T-cell (primary cell): Measurements from ENCODE around the gene GLT1D1. TPM values are rescaled to one million over a fixed set of nuclear protein-coding genes. Genes with fewer than 3 reads are reported as not detected.

Experiments
- ATAC-seq, 4 experiments: fragments of 200-7000 bp in 3 of 4; fragments of 150-1000 bp in 1 of 4; cut with Tn5 transposase; replicated peaks in 1 of 4; 1 replicate in 3 of 4; 2 replicates in 1 of 4; pipeline ENCODE4 v1.10.0; 2021; ENCODE audit warnings: moderate library complexity in 3 of 4, mild to moderate bottlenecking in 2 of 4, moderate number of reproducible peaks in 1 of 4
- CTCF ChIA-PET, 2 donors: fragments of 300-600 bp; sonication (Branson Sonifier 250); formaldehyde crosslinking; loops; one replicate each; lab custom pipeline; 2022; ENCODE audit warnings: antibody characterized with exemption in 2 of 2; lab: Charles Lee
- POLR2A ChIA-PET, 2 donors: fragments of 300-600 bp; sonication (Branson Sonifier 250); formaldehyde crosslinking; loops; one replicate each; lab custom pipeline; 2022; ENCODE audit warnings: antibody characterized with exemption in 2 of 2; lab: Charles Lee
- DNase-seq, 35 experiments: peaks; one replicate each; pipeline versions ENCODE4 v3.0.0 to v3.0.0-alpha.2; 2013 to 2023
- H3K27ac ChIP-seq: one replicate; pipeline ENCODE4 v1.5.1; 2013; ENCODE audit warnings: low read length
- H3K27me3 ChIP-seq, 2 experiments: replicated peaks in 1 of 2; 1 replicate in 1 of 2; 2 replicates in 1 of 2; pipeline versions ENCODE4 v1.6.1 to v1.7.0; 2013; ENCODE audit warnings: low read length in 1 of 2, mixed read lengths in 1 of 2; ENCODE audit not compliant: control insufficient read depth in 2 of 2, insufficient read depth in 2 of 2; ENCODE audit errors: extremely low read depth in 1 of 2
- H3K36me3 ChIP-seq, 2 donors: 1 replicate in 1 of 2; 2 replicates in 1 of 2; pipeline versions ENCODE4 v1.6.1 to v1.7.0; 2013; ENCODE audit warnings: low read length in 1 of 2; ENCODE audit not compliant: control insufficient read depth in 2 of 2, insufficient read depth in 1 of 2; ENCODE audit errors: extremely low read depth in 1 of 2
- H3K4me1 ChIP-seq, 2 experiments: 1 replicate in 1 of 2; 2 replicates in 1 of 2; pipeline versions ENCODE4 v1.6.1 to v1.7.0; 2013; ENCODE audit warnings: low read length in 2 of 2, mixed read lengths in 1 of 2; ENCODE audit not compliant: insufficient read depth in 2 of 2, control insufficient read depth in 1 of 2; ENCODE audit errors: extremely low read depth in 1 of 2
- H3K4me3 ChIP-seq, 2 donors: 1 replicate in 1 of 2; 2 replicates in 1 of 2; pipeline versions ENCODE4 v1.5.1 to v1.7.0; 2013; ENCODE audit warnings: mild to moderate bottlenecking in 2 of 2, low read length in 1 of 2, moderate library complexity in 1 of 2; ENCODE audit not compliant: control insufficient read depth in 1 of 2; ENCODE audit errors: extremely low read depth in 1 of 2
- H3K9me3 ChIP-seq: 2 replicates; pipeline ENCODE4 v1.7.0; 2013
- H3K27ac Mint-ChIP-seq, 2 donors: one replicate each; pipeline ENCODE4 v1.8.0; 2020 to 2021; ENCODE audit warnings: mild to moderate bottlenecking in 2 of 2, mixed read lengths in 2 of 2
- H3K27me3 Mint-ChIP-seq, 2 donors: one replicate each; pipeline ENCODE4 v1.8.0; 2021 to 2022; ENCODE audit warnings: mixed read lengths in 2 of 2
- H3K36me3 Mint-ChIP-seq: one replicate; pipeline ENCODE4 v1.8.0; 2021; ENCODE audit warnings: mixed read lengths
- H3K4me1 Mint-ChIP-seq, 3 donors: one replicate each; pipeline ENCODE4 v1.8.0; 2020 to 2022; ENCODE audit warnings: mixed read lengths in 3 of 3, mild to moderate bottlenecking in 1 of 3
- H3K4me3 Mint-ChIP-seq, 3 donors: one replicate each; pipeline ENCODE4 v1.8.0; 2020 to 2022; ENCODE audit warnings: mild to moderate bottlenecking in 3 of 3, mixed read lengths in 3 of 3, moderate library complexity in 3 of 3
- H3K9me3 Mint-ChIP-seq, 3 donors: one replicate each; pipeline ENCODE4 v1.8.0; 2020 to 2022; ENCODE audit warnings: mixed read lengths in 3 of 3
- WGBS: methylation state at CpG from one replicate; pipeline ENCODE4 v1.1.5; 2013; ENCODE audit warnings: missing lambda C conversion rate; ENCODE audit not compliant: insufficient coverage; 5-methylcytosine and 5-hydroxymethylcytosine counted together
- total RNA-seq, 35 experiments: library from RNA in 6 of 35; stranded (reverse) in 6 of 35; fragments of 120-200 nt in 1 of 35; gene quantifications; one replicate each; pipeline versions ENCODE4 v1.2.1 to v1.2.4 and lab custom pipeline; 2013 to 2026

Gene GLT1D1
- total RNA-seq, 5 donors from 2014 or later (not counting 1 experiment from before 2014, with no cell fraction given): 0.14 to 0.26 TPM; not detected in 3

DNA sequence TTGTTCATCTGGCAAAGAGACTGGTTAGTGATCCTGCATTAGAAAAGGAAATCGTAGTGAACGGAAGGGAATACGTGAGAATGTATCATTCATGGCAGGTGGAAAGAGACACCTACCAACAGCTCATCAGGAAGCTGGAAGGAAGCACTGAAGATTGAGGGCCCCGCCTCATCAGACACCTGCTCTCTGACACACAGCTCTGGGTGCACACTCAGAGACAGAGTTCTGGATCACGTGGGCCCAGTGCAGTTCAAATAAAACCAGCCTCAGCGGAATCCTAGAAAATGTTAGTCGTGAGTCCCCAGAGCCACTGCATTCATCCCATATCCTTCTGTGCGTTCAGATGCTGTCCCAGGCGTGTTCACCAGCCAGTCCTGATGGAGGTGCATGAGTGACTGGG is 129.7 kb downstream of the GLT1D1 start:
- no peaks in the 10 kb centered on the region for H3K4me1 ChIP-seq
- no peak overlapping the region for H3K4me3 Mint-ChIP-seq
- H3K9me3 Mint-ChIP-seq: peaks cover 0 to 3% (median 0%) of the 10 kb centered on the region in 3 donors
- no peak for ATAC-seq
- H3K36me3 ChIP-seq: no peaks in the 10 kb centered on the region
- no peak for DNase-seq
- no peak overlapping the region for H3K4me3 ChIP-seq
- peaks cover 0 to 23% of the 10 kb centered on the region in 2 experiments for H3K27me3 ChIP-seq
- ChIA-PET POLR2A (no interaction called here), CTCF (no interaction called here)
- no peak overlapping the region for H3K27ac Mint-ChIP-seq
- H3K36me3 Mint-ChIP-seq: no peaks in the 10 kb centered on the region
- H3K9me3 ChIP-seq: no peaks in the 10 kb centered on the region
- 69% methylated on average over 4 of the region's 9 CpGs for WGBS
- peaks cover 7 to 11% of the 10 kb centered on the region in 2 donors for H3K27me3 Mint-ChIP-seq
- H3K27ac ChIP-seq: no peak overlapping the region
- H3K4me1 Mint-ChIP-seq: no peaks in the 10 kb centered on the region

GRCh38 chr12:128983371-128983770 is 130.1 kb downstream of the GLT1D1 start:
- DNase-seq: no peak
- peaks cover 0 to 18% of the 10 kb centered on the region in 2 experiments for H3K27me3 ChIP-seq
- H3K27ac Mint-ChIP-seq: no peak overlapping the region
- POLR2A ChIA-PET: no interaction called here
- H3K9me3 Mint-ChIP-seq: peaks cover 0 to 3% (median 0%) of the 10 kb centered on the region in 3 donors
- H3K36me3 ChIP-seq: no peaks in the 10 kb centered on the region
- ATAC-seq: no peak
- H3K4me3 Mint-ChIP-seq: no peak overlapping the region
- H3K4me1 ChIP-seq: no peaks in the 10 kb centered on the region
- no peak overlapping the region for H3K4me3 ChIP-seq
- H3K27ac ChIP-seq: no peak overlapping the region
- CTCF ChIA-PET: no interaction called here
- H3K4me1 Mint-ChIP-seq: no peaks in the 10 kb centered on the region
- no peaks in the 10 kb centered on the region for H3K9me3 ChIP-seq
- H3K36me3 Mint-ChIP-seq: no peaks in the 10 kb centered on the region
- peaks cover 7 to 8% of the 10 kb centered on the region in 2 donors for H3K27me3 Mint-ChIP-seq
- 91% methylated on average over 14 of the region's 14 CpGs for WGBS

DNA sequence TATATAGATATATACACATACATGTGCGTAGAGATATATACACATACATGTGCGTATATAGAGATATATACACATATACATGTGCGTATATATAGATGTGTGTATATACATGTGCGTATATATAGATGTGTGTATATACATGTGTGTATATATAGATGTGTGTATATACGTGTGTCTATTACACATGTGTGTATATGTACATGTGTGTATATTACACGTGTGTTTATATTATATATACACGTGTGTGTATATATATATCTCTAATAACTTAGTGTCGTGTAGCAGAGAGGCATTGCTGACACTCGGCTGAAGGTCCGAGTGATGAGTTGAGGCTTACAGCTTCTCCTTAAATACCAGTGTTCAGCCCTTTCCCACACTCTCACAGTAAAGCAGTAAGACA is 133.7 kb downstream of the GLT1D1 start:
- ATAC-seq: no peak
- no peaks in the 10 kb centered on the region for H3K36me3 ChIP-seq
- no peaks in the 10 kb centered on the region for H3K4me1 Mint-ChIP-seq
- CTCF ChIA-PET: no interaction called here
- H3K27ac ChIP-seq: no peak overlapping the region
- peaks cover 0 to 3% (median 0%) of the 10 kb centered on the region in 3 donors for H3K9me3 Mint-ChIP-seq
- peaks cover 0 to 6% of the 10 kb centered on the region in 2 donors for H3K27me3 Mint-ChIP-seq
- peaks cover 0 to 3% of the 10 kb centered on the region in 2 experiments for H3K27me3 ChIP-seq
- H3K4me1 ChIP-seq: no peaks in the 10 kb centered on the region
- no peak overlapping the region for H3K4me3 Mint-ChIP-seq
- H3K9me3 ChIP-seq: no peaks in the 10 kb centered on the region
- H3K4me3 ChIP-seq: no peak overlapping the region
- no CpG with 5 or more reads among the region's 10 CpGs for WGBS
- H3K36me3 Mint-ChIP-seq: no peaks in the 10 kb centered on the region
- DNase-seq: no peak
- no peak overlapping the region for H3K27ac Mint-ChIP-seq
- POLR2A ChIA-PET: no interaction called here

GRCh38 chr12:128989287-128989686 is 136.0 kb downstream of the GLT1D1 start:
- Mint-ChIP-seq H3K27me3 (peaks cover 0 to 10% of the 10 kb centered on the region in 2 donors), H3K4me3 (no peak overlapping the region), H3K27ac (no peak overlapping the region), H3K4me1 (no peaks in the 10 kb centered on the region), H3K9me3 (peaks cover 0 to 4% (median 3%) of the 10 kb centered on the region in 3 donors), H3K36me3 (no peaks in the 10 kb centered on the region)
- no peaks in the 10 kb centered on the region for H3K36me3 ChIP-seq
- ATAC-seq (no peak), DNase-seq (no peak)
- no peak overlapping the region for H3K27ac ChIP-seq
- H3K27me3 ChIP-seq: no peaks in the 10 kb centered on the region
- WGBS: no CpG with 5 or more reads among the region's 1 CpG
- no peak overlapping the region for H3K4me3 ChIP-seq
- ChIA-PET CTCF (no interaction called here), POLR2A (no interaction called here)
- no peaks in the 10 kb centered on the region for H3K4me1 ChIP-seq
- no peaks in the 10 kb centered on the region for H3K9me3 ChIP-seq

GRCh38 chr12:128991716-128992115 is 138.4 kb downstream of the GLT1D1 start:
- DNase-seq (no peak), ATAC-seq (no peak)
- Histone ChIP-seq H3K4me1 (no peaks in the 10 kb centered on the region), H3K27ac (no peak overlapping the region), H3K9me3 (no peaks in the 10 kb centered on the region), H3K27me3 (no peaks in the 10 kb centered on the region), H3K4me3 (no peak overlapping the region), H3K36me3 (no peaks in the 10 kb centered on the region)
- H3K36me3 Mint-ChIP-seq: no peaks in the 10 kb centered on the region
- no peaks in the 10 kb centered on the region for H3K4me1 Mint-ChIP-seq
- peaks cover 0 to 10% of the 10 kb centered on the region in 2 donors for H3K27me3 Mint-ChIP-seq
- ChIA-PET POLR2A (no interaction called here), CTCF (no interaction called here)
- no CpG with 5 or more reads among the region's 6 CpGs for WGBS
- H3K4me3 Mint-ChIP-seq: no peak overlapping the region
- H3K9me3 Mint-ChIP-seq: peaks cover 0 to 4% (median 3%) of the 10 kb centered on the region in 3 donors
- no peak overlapping the region for H3K27ac Mint-ChIP-seq

- CTCF ChIA-PET: no interaction called here
- Histone ChIP-seq H3K4me1 (no peaks in the 10 kb centered on the region), H3K4me3 (no peak overlapping the region), H3K27ac (no peak overlapping the region), H3K36me3 (no peaks in the 10 kb centered on the region), H3K27me3 (no peaks in the 10 kb centered on the region), H3K9me3 (no peaks in the 10 kb centered on the region)
- peaks cover 0 to 4% (median 3%) of the 10 kb centered on the region in 3 donors for H3K9me3 Mint-ChIP-seq
- H3K27me3 Mint-ChIP-seq: peaks cover 0 to 10% of the 10 kb centered on the region in 2 donors
- WGBS: 61% methylated on average over 7 of the region's 8 CpGs
- no peak for DNase-seq
- no peak for ATAC-seq
- H3K36me3 Mint-ChIP-seq: no peaks in the 10 kb centered on the region
- no peak overlapping the region for H3K4me3 Mint-ChIP-seq
- POLR2A ChIA-PET: no interaction called here
- no peaks in the 10 kb centered on the region for H3K4me1 Mint-ChIP-seq
- H3K27ac Mint-ChIP-seq: no peak overlapping the region
Measured at GRCh38 chr12:128992116-128992515, 138.8 kb downstream of the GLT1D1 start.

GRCh38 chr12:128992550-128992949 is 139.3 kb downstream of the GLT1D1 start:
- DNase-seq (no peak), ATAC-seq (no peak)
- H3K9me3 Mint-ChIP-seq: peaks cover 0 to 7% (median under 1%) of the 10 kb centered on the region in 3 donors
- H3K4me3 Mint-ChIP-seq: no peak overlapping the region
- no peaks in the 10 kb centered on the region for H3K36me3 ChIP-seq
- no peak overlapping the region for H3K27ac Mint-ChIP-seq
- H3K4me1 Mint-ChIP-seq: no peaks in the 10 kb centered on the region
- WGBS: 68% methylated on average over 5 of the region's 9 CpGs
- peaks cover 0 to 10% of the 10 kb centered on the region in 2 donors for H3K27me3 Mint-ChIP-seq
- ChIA-PET CTCF (no interaction called here), POLR2A (no interaction called here)
- H3K4me3 ChIP-seq: no peak overlapping the region
- H3K36me3 Mint-ChIP-seq: no peaks in the 10 kb centered on the region
- no peaks in the 10 kb centered on the region for H3K9me3 ChIP-seq
- H3K27ac ChIP-seq: no peak overlapping the region
- no peaks in the 10 kb centered on the region for H3K27me3 ChIP-seq
- H3K4me1 ChIP-seq: no peaks in the 10 kb centered on the region
